Esophagus mucosa (tissue), 1 donor: ENCODE measurements around the gene RC3H2. TPM values are rescaled to one million over a fixed set of nuclear protein-coding genes. Genes with fewer than 3 reads are reported as not detected.

Experiments
- ATAC-seq: fragments of 200-7000 bp; cut with Tn5 transposase; one replicate; pipeline ENCODE4 v1.9.1; 2020
- total RNA-seq: library from RNA; stranded (reverse); gene quantifications from one replicate; pipeline ENCODE4 v1.2.4, GENCODE V29; 2023
- donor health status: DM: yes; HTN: yes; CAD: no.

The RC3H2 gene
- 31.3 TPM for total RNA-seq

GRCh38 chr9:122904823-122905710 lies at the start of gene RC3H2:
Gene RC3H2 (minus strand): TSS chr9:122905359. CDS start chr9:122897509, 7,850 bp downstream.
- ATAC-seq: peak; percentile 99

GRCh38 chr9:122954253-122954691 lies 49.1 kb upstream of the RC3H2 start:
- no peak for ATAC-seq

GRCh38 chr9:122951056-122951455 lies 45.9 kb upstream of the RC3H2 start:
- ATAC-seq: no peak

GRCh38 chr9:122950263-122950662 lies 45.1 kb upstream of the RC3H2 start:
- no peak for ATAC-seq

- no peak for ATAC-seq
Observed at GRCh38 chr9:122949696-122950095, 44.5 kb upstream of the RC3H2 start.

GRCh38 chr9:122948313-122948712 lies 43.2 kb upstream of the RC3H2 start:
- peak; percentile 94 for ATAC-seq

- ATAC-seq: no peak
Observed at GRCh38 chr9:122946461-122947005, 41.4 kb upstream of the RC3H2 start.

GRCh38 chr9:122944960-122945888 lies 40.1 kb upstream of the RC3H2 start:
- ATAC-seq: no peak

GRCh38 chr9:122941582-122942234 lies 36.5 kb upstream of the RC3H2 start:
- peak; percentile 1 for ATAC-seq

GRCh38 chr9:122940749-122941581 lies 35.8 kb upstream of the RC3H2 start, which contains the start of gene RABGAP1:
Gene RABGAP1 (plus strand): TSS chr9:122941020. CDS start chr9:122957060, 16,040 bp downstream.
- ATAC-seq: peak; percentile 98

GRCh38 chr9:122940454-122940748 lies 35.2 kb upstream of the RC3H2 start:
- no peak for ATAC-seq

GRCh38 chr9:122939601-122940000 lies 34.4 kb upstream of the RC3H2 start:
- ATAC-seq: no peak

- no peak for ATAC-seq
Observed at GRCh38 chr9:122936883-122937282, 31.7 kb upstream of the RC3H2 start.

- no peak for ATAC-seq
Observed at GRCh38 chr9:122936464-122936863, 31.3 kb upstream of the RC3H2 start.

GRCh38 chr9:122931226-122932121 lies 26.3 kb upstream of the RC3H2 start, which contains the start of gene ZBTB26:
Gene ZBTB26 (minus strand): TSS chr9:122931512. CDS start chr9:122919934, 11,578 bp downstream.
- ATAC-seq: peak; percentile 99

- ATAC-seq: no peak
Observed at GRCh38 chr9:122930541-122931225, 25.5 kb upstream of the RC3H2 start.

- ATAC-seq: no peak
Observed at GRCh38 chr9:122929796-122930354, 24.7 kb upstream of the RC3H2 start.

- no peak for ATAC-seq
Observed at GRCh38 chr9:122923947-122924346, 18.8 kb upstream of the RC3H2 start.

GRCh38 chr9:122922713-122923112 lies 17.6 kb upstream of the RC3H2 start:
- ATAC-seq: no peak
